Vagina (tissue), 2 donors: ENCODE data around the gene ZGPAT. TPM values are rescaled to one million over a fixed set of nuclear protein-coding genes. Genes with fewer than 3 reads are reported as not detected.
A peak's percentile ranks its signal among the peaks of the same experiment; 100 is the strongest.

Source experiments
- DNase-seq, 2 donors: peaks; one replicate each; pipeline ENCODE4 v3.0.0-alpha.2; 2017; ENCODE audit errors: extremely low spot score in 2 of 2
- H3K27ac ChIP-seq: fragments of 200-600 bp; sonication (generic); one replicate; pipeline ENCODE4 v1.5.1; 2019
- H3K27me3 ChIP-seq: fragments of 200-600 bp; sonication (generic); one replicate; pipeline ENCODE4 v1.5.1; 2019
- H3K36me3 ChIP-seq, 2 donors: fragments of 200-600 bp; sonication (generic); one replicate each; pipeline ENCODE4 v1.5.1; 2017 to 2019
- H3K4me1 ChIP-seq: fragments of 200-600 bp; sonication (generic); one replicate; pipeline ENCODE4 v1.5.1; 2019
- H3K4me3 ChIP-seq, 2 donors: fragments of 200-600 bp; sonication (generic); 1 replicate in 1 of 2; 2 replicates in 1 of 2; pipeline ENCODE4 v1.5.1; 2016 to 2019
- H3K9me3 ChIP-seq: fragments of 200-600 bp; sonication (generic); one replicate; pipeline ENCODE4 v1.5.1; 2019
- POLR2A ChIP-seq, 2 donors: fragments of 450-650 bp; IDR thresholded peaks; one replicate each; pipeline ENCODE4 v1.6.1; 2017; ENCODE audit warnings: antibody characterized with exemption in 2 of 2, mild to moderate bottlenecking in 2 of 2, moderate library complexity in 2 of 2
- POLR2AphosphoS5 ChIP-seq, 2 donors: sonication (generic); formaldehyde crosslinking; IDR thresholded peaks; one replicate each; pipeline ENCODE4 v1.9.0; 2017; ENCODE audit warnings: antibody characterized with exemption in 2 of 2, mild to moderate bottlenecking in 2 of 2, low read depth in 1 of 2; ENCODE audit not compliant: insufficient read depth in 1 of 2
- intact Hi-C: fragments of 100-400 bp; cut with DNase I; formaldehyde crosslinking; loops from one replicate; pipeline ENCODE4 v1.15.1; 2023
- total RNA-seq: library from RNA; depleted of rRNA; stranded (reverse); fragments of >200 nt; gene quantifications from one replicate; pipeline ENCODE4 v1.2.3, GENCODE V29; 2016
- TF ChIP-seq, protein P1 (sequence below), 3 experiments: fragments of 450-650 bp in 2 of 3; fragments of 200-600 bp in 1 of 3; sonication (generic) in 1 of 3; IDR thresholded peaks; one replicate each; pipeline ENCODE4 v1.5.1; 2017 to 2019; ENCODE audit warnings: antibody characterized with exemption in 3 of 3, mild to moderate bottlenecking in 2 of 3, moderate library complexity in 2 of 3

ZGPAT gene
- total RNA-seq, 1 donor from 2014 or later: 30.4 TPM

DNA sequence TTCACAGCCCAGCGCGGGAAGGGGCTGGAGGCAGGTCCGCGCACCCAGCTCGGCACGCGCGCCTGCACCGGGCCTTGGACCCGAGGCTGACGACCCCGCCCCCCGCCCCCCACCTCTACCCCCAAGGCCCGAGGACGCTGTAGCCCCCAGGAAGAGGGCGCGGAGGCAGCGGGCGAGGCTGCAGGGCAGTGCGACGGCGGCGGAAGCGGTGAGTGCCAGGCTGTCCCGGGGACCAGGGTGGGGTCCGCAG is 29.8 kb downstream of the ZGPAT start:
- Histone ChIP-seq H3K4me1 (peaks cover 50% of the 10 kb centered on the region), H3K9me3 (no peaks in the 10 kb centered on the region), H3K27me3 (no peaks in the 10 kb centered on the region), H3K4me3 (peak overlapping the region; percentile 29 to 37), H3K27ac (no peak overlapping the region), H3K36me3 (peaks cover 0 to 38% of the 10 kb centered on the region in 2 donors)
- TF ChIP-seq POLR2AphosphoS5 (IDR thresholded peaks at IDR 0.05; ENCODE audit: insufficient read depth in 1 of 2, low read depth in 1 of 2): no peak
- no peak for DNase-seq
- intact Hi-C loops: no loop called here

DNA sequence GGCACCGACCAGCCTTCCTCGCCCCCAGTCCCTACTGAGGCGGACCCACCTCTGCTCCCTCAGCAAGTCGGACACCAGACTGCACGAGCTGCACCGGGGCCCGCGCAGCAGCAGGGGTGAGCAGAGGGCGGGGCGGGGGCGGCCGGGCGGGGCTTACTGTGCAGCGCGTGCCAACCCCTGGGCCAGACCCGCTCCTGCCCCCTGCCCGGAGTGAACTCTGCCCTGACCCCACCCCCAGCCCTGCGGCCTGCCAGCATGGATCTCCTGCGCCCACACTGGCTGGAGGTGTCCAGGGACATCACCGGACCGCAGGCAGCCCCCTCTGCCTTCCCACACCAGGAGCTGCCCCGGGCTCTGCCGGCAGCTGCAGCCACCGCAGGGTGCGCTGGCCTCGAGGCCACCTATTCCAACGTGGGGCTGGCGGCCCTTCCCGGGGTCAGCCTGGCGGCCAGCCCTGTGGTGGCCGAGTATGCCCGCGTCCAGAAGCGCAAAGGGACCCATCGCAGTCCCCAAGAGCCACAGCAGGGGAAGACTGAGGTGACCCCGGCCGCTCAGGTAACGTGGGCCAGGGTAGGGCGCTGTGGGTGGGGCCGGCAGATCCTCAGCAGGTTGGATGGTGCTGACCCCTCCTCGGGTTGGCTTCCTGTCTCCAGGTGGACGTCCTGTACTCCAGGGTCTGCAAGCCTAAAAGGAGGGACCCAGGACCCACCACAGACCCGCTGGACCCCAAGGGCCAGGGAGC is 30.3 kb downstream of the ZGPAT start:
- intact Hi-C loops: no loop called here
- Histone ChIP-seq H3K27ac (peak overlapping the region; percentile 90), H3K9me3 (no peaks in the 10 kb centered on the region), H3K4me1 (peaks cover 50% of the 10 kb centered on the region), H3K27me3 (no peaks in the 10 kb centered on the region), H3K36me3 (peaks cover 0 to 41% of the 10 kb centered on the region in 2 donors), H3K4me3 (peak overlapping the region; percentile 29 to 37)
- TF ChIP-seq POLR2A (IDR thresholded peaks at IDR 0.05) (no peak), POLR2AphosphoS5 (IDR thresholded peaks at IDR 0.05; ENCODE audit: insufficient read depth in 1 of 2, low read depth in 1 of 2) (no peak)
- TF ChIP-seq, protein P1, sequence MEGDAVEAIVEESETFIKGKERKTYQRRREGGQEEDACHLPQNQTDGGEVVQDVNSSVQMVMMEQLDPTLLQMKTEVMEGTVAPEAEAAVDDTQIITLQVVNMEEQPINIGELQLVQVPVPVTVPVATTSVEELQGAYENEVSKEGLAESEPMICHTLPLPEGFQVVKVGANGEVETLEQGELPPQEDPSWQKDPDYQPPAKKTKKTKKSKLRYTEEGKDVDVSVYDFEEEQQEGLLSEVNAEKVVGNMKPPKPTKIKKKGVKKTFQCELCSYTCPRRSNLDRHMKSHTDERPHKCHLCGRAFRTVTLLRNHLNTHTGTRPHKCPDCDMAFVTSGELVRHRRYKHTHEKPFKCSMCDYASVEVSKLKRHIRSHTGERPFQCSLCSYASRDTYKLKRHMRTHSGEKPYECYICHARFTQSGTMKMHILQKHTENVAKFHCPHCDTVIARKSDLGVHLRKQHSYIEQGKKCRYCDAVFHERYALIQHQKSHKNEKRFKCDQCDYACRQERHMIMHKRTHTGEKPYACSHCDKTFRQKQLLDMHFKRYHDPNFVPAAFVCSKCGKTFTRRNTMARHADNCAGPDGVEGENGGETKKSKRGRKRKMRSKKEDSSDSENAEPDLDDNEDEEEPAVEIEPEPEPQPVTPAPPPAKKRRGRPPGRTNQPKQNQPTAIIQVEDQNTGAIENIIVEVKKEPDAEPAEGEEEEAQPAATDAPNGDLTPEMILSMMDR (IDR thresholded peaks at IDR 0.05): no peak
- no peak for DNase-seq

DNA sequence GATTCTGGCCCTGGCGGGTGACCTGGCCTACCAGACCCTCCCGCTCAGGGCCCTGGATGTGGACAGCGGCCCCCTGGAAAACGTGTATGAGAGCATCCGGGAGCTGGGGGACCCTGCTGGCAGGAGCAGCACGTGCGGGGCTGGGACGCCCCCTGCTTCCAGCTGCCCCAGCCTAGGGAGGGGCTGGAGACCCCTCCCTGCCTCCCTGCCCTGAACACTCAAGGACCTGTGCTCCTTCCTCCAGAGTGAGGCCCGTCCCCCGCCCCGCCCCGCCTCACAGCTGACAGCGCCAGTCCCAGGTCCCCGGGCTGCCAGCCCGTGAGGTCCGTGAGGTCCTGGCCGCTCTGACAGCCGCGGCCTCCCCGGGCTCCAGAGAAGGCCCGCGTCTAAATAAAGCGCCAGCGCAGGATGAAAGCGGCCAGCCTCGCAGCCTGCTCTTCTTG is 30.9 kb downstream of the ZGPAT start:
- Histone ChIP-seq H3K36me3 (peaks cover 0 to 41% of the 10 kb centered on the region in 2 donors), H3K27ac (peak overlapping the region; percentile 90), H3K9me3 (no peaks in the 10 kb centered on the region), H3K4me3 (peak overlapping the region; percentile 55 to 56), H3K27me3 (no peaks in the 10 kb centered on the region), H3K4me1 (peaks cover 50% of the 10 kb centered on the region)
- no peak for DNase-seq
- intact Hi-C loops: no loop called here
- TF ChIP-seq POLR2A (IDR thresholded peaks at IDR 0.05): no peak
- TF ChIP-seq, protein P1 (IDR thresholded peaks at IDR 0.05): no peak
- TF ChIP-seq POLR2AphosphoS5 (IDR thresholded peaks at IDR 0.05; ENCODE audit: insufficient read depth in 1 of 2, low read depth in 1 of 2): no peak

DNA sequence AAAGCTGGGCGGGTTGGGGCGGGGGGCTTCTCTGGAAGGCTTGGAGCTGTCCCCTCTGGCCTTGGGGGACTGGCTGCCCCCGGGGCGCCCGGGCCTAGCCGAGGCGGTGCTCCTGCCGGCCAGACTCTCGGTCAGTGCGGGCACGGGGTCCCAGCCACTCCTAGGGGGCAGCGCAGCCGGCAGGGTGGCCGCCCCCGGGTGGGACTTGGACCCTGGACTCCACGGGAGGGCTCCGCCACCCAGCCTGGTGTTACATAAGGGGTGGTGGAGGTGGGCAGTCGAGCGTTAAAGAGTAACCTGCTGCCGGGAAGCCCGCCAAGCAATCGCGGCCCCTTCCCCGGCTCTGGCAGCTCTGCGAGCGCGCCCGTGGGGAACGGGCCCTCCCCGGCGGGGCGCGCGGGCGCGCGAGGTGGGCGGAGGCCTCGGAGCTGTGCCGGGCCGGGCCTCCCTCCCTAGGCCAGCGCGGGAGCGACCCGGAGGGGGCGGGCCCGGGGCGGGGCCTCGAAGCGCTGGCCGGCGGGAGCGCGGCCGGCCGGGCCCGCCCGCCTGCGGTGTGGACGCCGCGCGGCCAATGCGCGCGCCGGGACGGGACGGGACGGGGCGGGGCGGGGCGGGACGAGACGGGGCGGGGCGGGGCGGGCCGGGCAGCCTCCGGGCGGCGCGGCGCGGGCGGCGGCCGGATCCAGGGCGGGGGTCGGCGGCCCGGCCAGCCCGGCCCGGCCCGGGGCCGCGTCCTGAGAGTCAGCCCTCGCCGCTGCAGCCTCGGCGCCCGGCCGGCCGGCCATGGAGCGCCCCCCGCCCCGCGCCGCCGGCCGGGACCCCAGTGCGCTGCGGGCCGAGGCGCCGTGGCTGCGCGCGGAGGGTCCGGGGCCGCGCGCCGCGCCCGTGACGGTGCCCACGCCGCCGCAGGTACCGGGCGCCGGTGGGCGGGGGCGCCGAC is 31.6 kb downstream of the ZGPAT start, which contains the start of gene SLC2A4RG:
TSS of gene SLC2A4RG (plus strand) at position 647 of the 940 bp plus-strand sequence. CDS start at position 784, 137 bp downstream.
- H3K27me3 ChIP-seq: no peaks in the 10 kb centered on the region
- TF ChIP-seq, protein P1 (IDR thresholded peaks at IDR 0.05): no peak
- TF ChIP-seq POLR2AphosphoS5 (IDR thresholded peaks at IDR 0.05; ENCODE audit: insufficient read depth in 1 of 2, low read depth in 1 of 2): peak in 1 of 2 donors; percentile 55
- H3K27ac ChIP-seq: peak within 1 kb of the TSS; percentile 90
- H3K4me3 ChIP-seq: peak within 1 kb of the TSS; percentile 56 to 85
- no peak for DNase-seq
- H3K4me1 ChIP-seq: peaks cover 50% of the 10 kb centered on the region
- H3K9me3 ChIP-seq: no peaks in the 10 kb centered on the region
- H3K36me3 ChIP-seq: peaks cover 0 to 35% of the 10 kb centered on the region in 2 donors
- intact Hi-C loops: no loop called here

DNA sequence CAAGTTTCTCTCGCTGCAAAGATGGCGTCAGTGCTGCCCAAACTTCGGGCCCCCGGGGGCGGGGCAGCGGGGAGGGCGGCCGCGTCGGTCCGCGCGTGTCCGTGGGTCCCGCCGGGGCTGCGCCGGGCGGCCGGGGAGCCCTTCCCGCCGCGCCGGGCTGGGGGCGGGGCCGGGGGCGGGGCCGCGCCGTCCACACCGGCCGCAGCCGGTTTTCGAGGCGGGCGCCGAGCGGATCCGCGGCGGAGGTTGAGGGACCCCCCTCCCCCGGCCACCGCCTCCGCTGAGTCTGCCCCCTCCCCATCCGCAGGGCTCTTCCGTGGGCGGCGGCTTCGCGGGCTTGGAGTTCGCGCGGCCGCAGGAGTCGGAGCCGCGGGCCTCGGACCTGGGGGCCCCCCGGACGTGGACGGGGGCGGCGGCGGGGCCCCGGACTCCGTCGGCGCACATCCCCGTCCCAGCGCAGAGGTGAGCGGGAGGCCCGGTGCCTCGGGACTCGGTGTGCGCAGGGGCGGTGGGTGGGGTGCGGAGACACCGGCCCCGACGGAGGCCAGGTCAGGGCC is 32.3 kb downstream of the ZGPAT start:
- TF ChIP-seq, protein P1 (IDR thresholded peaks at IDR 0.05): no peak
- TF ChIP-seq POLR2AphosphoS5 (IDR thresholded peaks at IDR 0.05; ENCODE audit: insufficient read depth in 1 of 2, low read depth in 1 of 2): no peak
- TF ChIP-seq POLR2A (IDR thresholded peaks at IDR 0.05): no peak
- DNase-seq: no peak
- Histone ChIP-seq H3K27me3 (no peaks in the 10 kb centered on the region), H3K36me3 (peaks cover 0 to 27% of the 10 kb centered on the region in 2 donors), H3K4me1 (peaks cover 50% of the 10 kb centered on the region), H3K27ac (peak overlapping the region; percentile 84), H3K9me3 (no peaks in the 10 kb centered on the region), H3K4me3 (peak overlapping the region; percentile 54 to 85)
- intact Hi-C loops: no loop called here
